A172 (cell line): ENCODE results near the gene PLEKHA1. TPM values are rescaled to one million over a fixed set of nuclear protein-coding genes. Genes with fewer than 3 reads are reported as not detected.
A peak's percentile ranks its signal among the peaks of the same experiment; 100 is the strongest.

ENCODE experiments used
- DNase-seq: peaks from one replicate; pipeline ENCODE4 v3.0.0-alpha.2; 2015; ENCODE audit warnings: low spot score
- total RNA-seq: library from RNA; depleted of rRNA; stranded (reverse); fragments of >200 nt; shearing (Covaris generic); gene quantifications from 2 replicates; pipeline ENCODE4 v1.2.3, GENCODE V29; 2014

PLEKHA1 gene
- total RNA-seq, 1 experiment from 2014 or later, result 5.6 TPM

GRCh38 chr10:122460891-122461293 lies 86.4 kb downstream of the PLEKHA1 start:
- DNase-seq, result no peak

GRCh38 chr10:122461367-122461728 lies 86.8 kb downstream of the PLEKHA1 start, which contains the start of gene HTRA1:
Gene HTRA1 (plus strand): TSS chr10:122461553. CDS start chr10:122461653, 100 bp downstream.
- DNase-seq, result no peak

GRCh38 chr10:122461729-122462532 lies 87.4 kb downstream of the PLEKHA1 start:
- no peak for DNase-seq

GRCh38 chr10:122462533-122463465 lies 88.3 kb downstream of the PLEKHA1 start:
- DNase-seq, result no peak

- no peak for DNase-seq
These were observed 89.2 kb downstream of the PLEKHA1 start for GRCh38 chr10:122463466-122464249.

- no peak for DNase-seq
These were observed 89.7 kb downstream of the PLEKHA1 start for GRCh38 chr10:122464250-122464510.

GRCh38 chr10:122464586-122464985 lies 90.1 kb downstream of the PLEKHA1 start:
- no peak for DNase-seq

GRCh38 chr10:122465401-122466040 lies 91.0 kb downstream of the PLEKHA1 start:
- no peak for DNase-seq

- no peak for DNase-seq
These were observed 92.5 kb downstream of the PLEKHA1 start for GRCh38 chr10:122466951-122467381.

- DNase-seq, result no peak
These were observed 93.2 kb downstream of the PLEKHA1 start for GRCh38 chr10:122467701-122468100.

GRCh38 chr10:122468307-122468925 lies 93.9 kb downstream of the PLEKHA1 start:
- peak; percentile 2 for DNase-seq

GRCh38 chr10:122468926-122469781 lies 94.6 kb downstream of the PLEKHA1 start:
- peak; percentile 92 for DNase-seq

GRCh38 chr10:122469848-122470247 lies 95.3 kb downstream of the PLEKHA1 start:
- DNase-seq, result no peak

- DNase-seq, result no peak
These were observed 97.1 kb downstream of the PLEKHA1 start for GRCh38 chr10:122471531-122472177.

- no peak for DNase-seq
These were observed 98.6 kb downstream of the PLEKHA1 start for GRCh38 chr10:122473116-122473515.

GRCh38 chr10:122474131-122474818 lies 99.8 kb downstream of the PLEKHA1 start:
- DNase-seq, result no peak

- no peak for DNase-seq
These were observed 100.6 kb downstream of the PLEKHA1 start for GRCh38 chr10:122475100-122475499.

GRCh38 chr10:122475591-122476332 lies 101.3 kb downstream of the PLEKHA1 start:
- DNase-seq, result no peak
